Fibroblast of skin of scalp (primary cell): ENCODE results near the gene RHOBTB1.
"Not testable (repeated sequence)": the region's sequence is repeated elsewhere in the genome, so short reads cannot be mapped to it uniquely, and the experiment has no call there.

ENCODE experiments used
- DNase-seq: peaks from one replicate; pipeline ENCODE4 v3.0.0-alpha.2; 2013

The RHOBTB1 gene

GRCh38 chr10:60940446-60940845 lies 3.5 kb downstream of the RHOBTB1 start:
- peak; percentile 51 for DNase-seq

- DNase-seq: peak; percentile 80
These were observed 6.0 kb downstream of the RHOBTB1 start for GRCh38 chr10:60937784-60938654.

- DNase-seq: no peak
These were observed 7.0 kb downstream of the RHOBTB1 start for GRCh38 chr10:60937022-60937421.

- DNase-seq: no peak
These were observed 9.5 kb downstream of the RHOBTB1 start for GRCh38 chr10:60934215-60935175.

GRCh38 chr10:60932756-60933155 lies 11.2 kb downstream of the RHOBTB1 start:
- no peak for DNase-seq

- DNase-seq: no peak
These were observed 13.7 kb downstream of the RHOBTB1 start for GRCh38 chr10:60930237-60930636.

- DNase-seq: no peak
These were observed 22.4 kb downstream of the RHOBTB1 start for GRCh38 chr10:60921633-60922032.

GRCh38 chr10:60920479-60920878 lies 23.5 kb downstream of the RHOBTB1 start:
- no peak for DNase-seq

GRCh38 chr10:60919551-60919950 lies 24.4 kb downstream of the RHOBTB1 start:
- DNase-seq: no peak

- DNase-seq: peak; percentile 51
These were observed 26.4 kb downstream of the RHOBTB1 start for GRCh38 chr10:60917331-60918280.

GRCh38 chr10:60916025-60916424 lies 28.0 kb downstream of the RHOBTB1 start:
- DNase-seq: peak; percentile 34

GRCh38 chr10:60914690-60915141 lies 29.3 kb downstream of the RHOBTB1 start:
- peak; percentile 97 for DNase-seq

GRCh38 chr10:60913657-60914056 lies 30.3 kb downstream of the RHOBTB1 start:
- DNase-seq: no peak

- no peak for DNase-seq
These were observed 30.9 kb downstream of the RHOBTB1 start for GRCh38 chr10:60913071-60913470.

- no peak for DNase-seq
These were observed 32.3 kb downstream of the RHOBTB1 start for GRCh38 chr10:60911715-60912114.

GRCh38 chr10:60911216-60911615 lies 32.8 kb downstream of the RHOBTB1 start:
- DNase-seq: no peak

- DNase-seq: no peak
These were observed 33.4 kb downstream of the RHOBTB1 start for GRCh38 chr10:60910543-60910942.

- DNase-seq: no peak
These were observed 35.1 kb downstream of the RHOBTB1 start for GRCh38 chr10:60908896-60909295.

GRCh38 chr10:60908031-60908430 lies 36.0 kb downstream of the RHOBTB1 start:
- no peak for DNase-seq

- no peak for DNase-seq
These were observed 36.7 kb downstream of the RHOBTB1 start for GRCh38 chr10:60907236-60907635.

GRCh38 chr10:60906825-60907224 lies 37.2 kb downstream of the RHOBTB1 start:
- DNase-seq: not testable (repeated sequence)

GRCh38 chr10:60906411-60906810 lies 37.6 kb downstream of the RHOBTB1 start:
- no peak for DNase-seq
